Neural cell (in vitro differentiated cells): ENCODE measurements around the gene DNM1L. TPM values are rescaled to one million over a fixed set of nuclear protein-coding genes. Genes with fewer than 3 reads are reported as not detected.

ENCODE experiments used
- H2AFZ ChIP-seq: fragments of 200-600, 300-800 bp; sonication (generic), shearing (Covaris generic); 2 replicates; pipeline ENCODE4 v1.6.0; 2014; ENCODE audit warnings: low read depth, mild to moderate bottlenecking, antibody characterized with exemption, low read length, moderate library complexity
- H3F3A ChIP-seq: fragments of 200-600 bp; shearing (Covaris generic); 2 replicates; pipeline ENCODE4 v1.6.1; 2016; ENCODE audit warnings: mild to moderate bottlenecking, moderate library complexity, mixed read lengths, antibody characterized with exemption, low read length; ENCODE audit not compliant: insufficient read depth, poor library complexity, severe bottlenecking
- H3K27ac ChIP-seq: fragments of 200-600, 300-800 bp; sonication (generic), shearing (Covaris generic); 2 replicates; pipeline ENCODE4 v1.5.1; 2014; ENCODE audit warnings: mild to moderate bottlenecking, low read length, moderate library complexity
- H3K27me3 ChIP-seq: fragments of 300-800, 200-600 bp; sonication (generic), shearing (Covaris generic); 2 replicates; pipeline ENCODE4 v1.6.0; 2014; ENCODE audit warnings: mild to moderate bottlenecking, low read depth, low read length, moderate library complexity; ENCODE audit not compliant: insufficient read depth
- H3K36me3 ChIP-seq: fragments of 300-800, 200-600 bp; sonication (generic), shearing (Covaris generic); 2 replicates; pipeline ENCODE4 v1.5.1; 2014; ENCODE audit warnings: mild to moderate bottlenecking, antibody characterized with exemption, low read length, moderate library complexity; ENCODE audit not compliant: insufficient read depth
- H3K4me2 ChIP-seq: fragments of 300-800, 200-600 bp; sonication (generic), shearing (Covaris generic); 2 replicates; pipeline ENCODE4 v1.6.0; 2014; ENCODE audit warnings: mild to moderate bottlenecking, low read length
- H3K4me3 ChIP-seq: fragments of 300-800, 200-600 bp; sonication (generic), shearing (Covaris generic); 2 replicates; pipeline ENCODE4 v1.5.1; 2014; ENCODE audit warnings: mild to moderate bottlenecking, low read length, moderate library complexity
- H3K79me2 ChIP-seq: fragments of 200-600 bp; shearing (Covaris generic); replicated peaks from 2 replicates; pipeline ENCODE4 v1.6.0; 2014; ENCODE audit warnings: mild to moderate bottlenecking, low read length, moderate library complexity; ENCODE audit not compliant: insufficient read depth
- H3K9ac ChIP-seq: fragments of 300-800, 200-600 bp; sonication (generic), shearing (Covaris generic); 2 replicates; pipeline ENCODE4 v1.6.1; 2016; ENCODE audit warnings: mild to moderate bottlenecking, low read length, mixed read lengths
- H3K9me2 ChIP-seq: fragments of 200-600 bp; shearing (Covaris generic); 2 replicates; pipeline ENCODE4 v1.6.1; 2016; ENCODE audit warnings: mild to moderate bottlenecking, low read length, mixed read lengths; ENCODE audit not compliant: insufficient read depth
- H3K9me3 ChIP-seq: fragments of 200-600, 300-800 bp; sonication (generic), shearing (Covaris generic); 2 replicates; pipeline ENCODE4 v1.6.1; 2016; ENCODE audit warnings: mild to moderate bottlenecking, mixed run types, low read length, moderate library complexity, mixed read lengths
- H4K20me1 ChIP-seq: fragments of 200-600 bp; shearing (Covaris generic); 2 replicates; pipeline ENCODE4 v1.6.1; 2016; ENCODE audit warnings: mild to moderate bottlenecking, mixed run types; ENCODE audit not compliant: insufficient read depth
- CTCF ChIP-seq: fragments of 450-650 bp; IDR thresholded peaks from 2 replicates; pipeline ENCODE4 v1.5.1; 2014; ENCODE audit warnings: antibody characterized with exemption, mild to moderate bottlenecking, moderate library complexity; ENCODE audit not compliant: poor library complexity, severe bottlenecking
- EP300 ChIP-seq: fragments of 450-650 bp; conservative IDR thresholded peaks from 2 replicates; pipeline ENCODE4 v1.6.1; 2014; ENCODE audit warnings: antibody characterized with exemption, mild to moderate bottlenecking, moderate library complexity; ENCODE audit not compliant: poor library complexity, severe bottlenecking
- EZH2 ChIP-seq: fragments of 200-600, 300-800 bp; shearing (Covaris generic), sonication (generic); IDR thresholded peaks from 2 replicates; pipeline ENCODE4 v1.6.1; 2014; ENCODE audit warnings: antibody characterized with exemption, low read length, borderline replicate concordance, mild to moderate bottlenecking; ENCODE audit not compliant: insufficient read depth, poor library complexity, severe bottlenecking
- MXI1 ChIP-seq: fragments of 450-650 bp; conservative IDR thresholded peaks from 2 replicates; pipeline ENCODE4 v1.6.1; 2014; ENCODE audit warnings: antibody characterized with exemption, mild to moderate bottlenecking; ENCODE audit not compliant: poor library complexity, severe bottlenecking
- POLR2AphosphoS5 ChIP-seq: IDR thresholded peaks from 2 replicates; pipeline ENCODE4 v1.6.1; 2012
- RAD21 ChIP-seq: fragments of 450-650 bp; conservative IDR thresholded peaks from 2 replicates; pipeline ENCODE4 v1.6.1; 2014; ENCODE audit warnings: antibody characterized with exemption, mild to moderate bottlenecking, moderate library complexity
- REST ChIP-seq: IDR thresholded peaks from 2 replicates; pipeline ENCODE4 v1.6.1; 2012; ENCODE audit warnings: borderline replicate concordance
- SMC3 ChIP-seq: fragments of 450-650 bp; conservative IDR thresholded peaks from 2 replicates; pipeline ENCODE4 v1.6.1; 2014; ENCODE audit warnings: antibody characterized with exemption, mild to moderate bottlenecking, moderate library complexity; ENCODE audit not compliant: poor library complexity
- TAF1 ChIP-seq: IDR thresholded peaks from 2 replicates; pipeline ENCODE4 v1.6.1; 2012; ENCODE audit warnings: low read depth
- polyA plus RNA-seq: library from polyadenylated mRNA; depleted of rRNA; stranded (reverse); fragments of >200 nt; gene quantifications from 2 replicates; pipeline ENCODE4 v1.2.3, GENCODE V29; 2014

Gene DNM1L
- polyA plus RNA-seq, 1 donor from 2014 or later: 182 TPM

- Histone ChIP-seq H3K36me3 (no peaks in the 10 kb centered on the region), H3K4me2 (no peak overlapping the region), H3K79me2 (peaks cover 90% of the 10 kb centered on the region), H3F3A (no peaks in the 10 kb centered on the region), H3K9me2 (no peaks in the 10 kb centered on the region), H3K4me3 (no peak overlapping the region), H3K27ac (no peak overlapping the region), H3K27me3 (no peaks in the 10 kb centered on the region), H3K9me3 (no peaks in the 10 kb centered on the region), H4K20me1 (no peaks in the 10 kb centered on the region), H2AFZ (no peak overlapping the region), H3K9ac (no peak overlapping the region)
- TF ChIP-seq SMC3 (no peak), TAF1 (no peak), RAD21 (no peak), REST (no peak), MXI1 (no peak), EP300 (no peak), EZH2 (no peak), POLR2AphosphoS5 (no peak)
Observed at GRCh38 chr12:32688786-32689185, 9.7 kb downstream of the DNM1L start.

GRCh38 chr12:32690927-32691326, 11.8 kb downstream of the DNM1L start:
- H3K79me2 ChIP-seq: peaks cover 89% of the 10 kb centered on the region
- no peaks in the 10 kb centered on the region for H3F3A ChIP-seq
- no peak overlapping the region for H2AFZ ChIP-seq
- H3K27me3 ChIP-seq: no peaks in the 10 kb centered on the region
- no peaks in the 10 kb centered on the region for H4K20me1 ChIP-seq
- no peaks in the 10 kb centered on the region for H3K36me3 ChIP-seq
- H3K4me3 ChIP-seq: no peak overlapping the region
- H3K9me3 ChIP-seq: no peaks in the 10 kb centered on the region
- H3K4me2 ChIP-seq: no peak overlapping the region
- H3K9me2 ChIP-seq: no peaks in the 10 kb centered on the region
- H3K9ac ChIP-seq: no peak overlapping the region
- no peak overlapping the region for H3K27ac ChIP-seq
- no peak for TF ChIP-seq REST
- TF ChIP-seq CTCF: no peak
- TF ChIP-seq POLR2AphosphoS5: no peak
- no peak for TF ChIP-seq TAF1
- TF ChIP-seq MXI1: no peak
- no peak for TF ChIP-seq EP300
- TF ChIP-seq RAD21: no peak
- no peak for TF ChIP-seq SMC3
- no peak for TF ChIP-seq EZH2
